HG02763 (cell line): Measurements from ENCODE around the gene LRRN2.
"Not testable (repeated sequence)": the region's sequence is repeated elsewhere in the genome, so short reads cannot be mapped to it uniquely, and the experiment has no call there.

Experiments
- ATAC-seq: cut with Tn5 transposase; IDR thresholded peaks from one replicate; pipeline ENCODE4 v1.9.1; 2021; ENCODE audit warnings: mild to moderate bottlenecking, moderate library complexity; ENCODE audit not compliant: unreplicated experiment

LRRN2 gene

DNA sequence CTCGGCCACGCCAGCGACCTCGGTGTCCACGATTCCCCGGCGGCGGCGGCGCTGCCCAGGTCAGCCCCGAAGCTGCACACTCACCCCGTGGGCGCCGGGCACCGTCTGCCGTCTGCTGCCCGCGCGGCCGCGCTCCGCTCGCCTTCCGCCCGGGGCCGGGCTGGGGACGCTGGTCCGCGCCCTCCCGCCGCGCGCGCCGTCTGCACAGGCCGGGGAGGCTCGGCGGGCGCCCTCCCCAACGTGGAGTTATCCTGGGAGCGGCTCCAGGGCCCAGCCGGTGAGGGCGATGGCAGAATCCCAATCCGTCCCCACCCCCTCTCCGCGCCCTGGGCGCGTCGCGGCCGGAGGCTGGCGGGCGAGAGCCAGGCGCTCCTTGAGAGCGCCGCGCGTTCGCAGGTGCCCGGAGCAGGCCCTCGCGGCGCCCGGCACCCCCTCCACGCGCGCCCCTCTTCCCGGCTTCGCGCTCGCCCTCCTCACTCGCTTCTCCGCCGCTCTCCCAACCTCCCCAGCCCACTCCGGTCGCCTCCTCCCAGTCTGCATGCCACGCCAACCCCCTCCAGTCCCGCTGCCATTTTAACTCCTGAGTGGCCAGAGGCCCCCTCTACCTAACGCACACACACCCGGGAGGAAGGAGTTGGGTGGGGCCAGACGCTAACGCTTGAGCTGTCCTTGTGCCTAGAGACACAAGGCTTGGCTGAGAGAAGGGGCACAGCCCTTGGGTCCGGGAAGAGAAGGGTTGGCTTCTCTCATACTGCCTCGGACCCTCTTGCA, at the start of gene LRRN2:
LRRN2 (minus strand) TSS at position 503 of the 771 bp plus-strand sequence. CDS start 65,746 bp downstream, outside the sequence.
- no peak for ATAC-seq

DNA sequence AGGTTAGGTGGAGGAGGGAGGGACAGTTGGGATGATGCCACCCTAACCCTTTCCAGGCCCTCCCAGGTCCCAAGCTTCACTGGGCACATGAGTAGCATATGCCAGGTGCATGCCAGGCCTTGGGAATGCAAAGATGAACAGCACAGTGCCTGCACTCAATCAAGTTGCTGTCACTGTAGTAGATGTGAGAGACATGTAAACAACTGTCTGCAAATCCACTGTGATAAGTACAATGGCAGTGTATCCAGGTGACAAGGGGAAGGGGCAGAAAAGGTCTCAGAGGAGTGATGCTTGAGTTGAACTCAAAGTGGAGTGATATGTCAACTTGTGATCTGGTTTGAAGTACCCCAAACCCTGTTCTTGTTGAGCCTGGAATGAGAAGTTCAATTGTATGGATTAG, 49.5 kb upstream of the LRRN2 start:
- ATAC-seq = no peak

GRCh38 chr1:204733869-204734596, 48.5 kb upstream of the LRRN2 start:
- no peak for ATAC-seq

DNA sequence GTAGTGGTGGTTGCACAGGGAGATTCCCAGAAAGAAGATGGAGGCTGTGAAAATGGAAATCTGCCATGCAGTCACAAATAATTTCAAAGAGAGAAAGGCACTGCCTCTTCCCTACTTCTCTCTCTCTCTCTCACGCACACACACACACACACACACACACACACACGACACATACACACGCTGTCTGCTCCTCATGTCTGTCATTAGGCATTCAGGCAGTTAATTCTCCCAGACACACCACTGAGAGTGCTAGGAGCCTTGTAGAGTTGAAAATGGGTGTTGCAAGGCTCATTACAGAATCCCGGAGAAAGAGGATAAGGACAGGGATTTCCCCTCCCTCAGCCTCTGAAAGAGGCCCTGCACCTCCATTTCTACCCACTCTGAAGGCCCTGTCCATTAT, 47.8 kb upstream of the LRRN2 start:
- ATAC-seq = no peak

- no peak for ATAC-seq
Observed at GRCh38 chr1:204731985-204732575, 46.5 kb upstream of the LRRN2 start.

DNA sequence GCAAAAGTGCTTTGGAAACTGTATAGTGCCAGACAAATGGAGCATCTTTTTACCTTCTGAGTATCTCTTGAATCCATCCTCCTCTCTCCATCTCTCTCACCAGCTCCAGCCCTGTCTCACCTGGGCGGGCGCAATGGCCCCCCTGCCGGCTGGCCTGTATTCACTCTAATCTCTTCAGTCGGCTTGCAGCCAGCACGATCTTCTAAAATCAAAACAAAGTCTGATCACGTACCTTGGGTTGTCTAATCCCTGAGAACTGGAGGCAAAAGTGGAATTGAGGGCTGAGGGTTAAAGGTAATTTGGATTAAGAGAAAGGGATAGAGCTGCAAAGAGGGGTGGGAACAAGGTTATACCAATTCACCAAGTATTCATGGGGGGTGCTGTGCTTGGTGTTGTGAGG, 46.0 kb upstream of the LRRN2 start:
- ATAC-seq = no peak

DNA sequence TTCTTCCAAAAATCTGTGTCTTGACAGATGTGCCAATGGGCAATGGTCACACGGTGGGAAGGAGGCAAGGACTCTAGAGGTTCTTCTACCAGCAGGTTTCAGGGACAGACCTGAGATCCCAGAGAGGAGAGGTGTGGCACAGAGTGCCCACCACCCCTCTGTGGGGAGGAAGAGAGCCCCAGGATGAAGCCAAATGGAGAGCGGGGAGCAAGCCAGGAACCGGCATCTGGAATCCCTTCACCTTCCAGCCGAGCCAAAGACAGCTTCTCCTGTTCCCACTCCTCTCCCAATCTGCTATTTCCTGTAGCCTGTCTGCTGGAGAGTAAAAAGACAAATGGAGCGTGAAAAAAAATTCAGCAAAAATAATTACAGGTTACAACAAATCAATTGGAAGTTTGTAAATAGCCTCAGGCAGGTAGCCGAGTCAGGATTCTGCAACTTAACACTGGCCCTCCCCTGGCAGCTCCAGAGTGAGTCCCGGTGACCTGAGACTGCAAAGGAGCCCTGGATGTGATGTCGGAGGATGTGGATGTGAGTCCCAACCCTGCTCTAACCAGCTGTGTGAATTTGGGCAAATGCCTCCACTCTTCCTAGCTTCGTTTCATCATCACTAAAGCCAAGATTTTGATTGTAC, 45.4 kb upstream of the LRRN2 start:
- no peak for ATAC-seq

GRCh38 chr1:204729516-204729915, 44.0 kb upstream of the LRRN2 start:
- ATAC-seq = no peak

DNA sequence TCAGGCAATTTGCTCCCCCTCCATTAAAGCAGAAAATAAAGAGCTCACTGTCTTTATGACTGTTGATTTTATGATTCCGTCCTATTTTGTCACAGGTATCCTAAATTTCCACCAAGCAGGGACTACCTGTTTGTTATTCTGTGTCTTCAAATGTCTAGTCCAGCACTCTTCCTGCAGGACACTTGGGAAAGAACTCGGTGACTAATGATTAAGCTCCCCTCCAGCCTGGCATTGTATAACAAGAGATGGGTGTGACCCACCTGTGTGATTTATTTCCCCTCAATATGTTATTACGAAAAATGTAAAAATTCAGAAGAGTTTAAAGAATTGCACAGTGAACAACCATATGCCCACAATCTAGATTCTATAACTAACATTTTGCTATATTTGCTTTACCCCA, 42.9 kb upstream of the LRRN2 start:
- no peak for ATAC-seq

DNA sequence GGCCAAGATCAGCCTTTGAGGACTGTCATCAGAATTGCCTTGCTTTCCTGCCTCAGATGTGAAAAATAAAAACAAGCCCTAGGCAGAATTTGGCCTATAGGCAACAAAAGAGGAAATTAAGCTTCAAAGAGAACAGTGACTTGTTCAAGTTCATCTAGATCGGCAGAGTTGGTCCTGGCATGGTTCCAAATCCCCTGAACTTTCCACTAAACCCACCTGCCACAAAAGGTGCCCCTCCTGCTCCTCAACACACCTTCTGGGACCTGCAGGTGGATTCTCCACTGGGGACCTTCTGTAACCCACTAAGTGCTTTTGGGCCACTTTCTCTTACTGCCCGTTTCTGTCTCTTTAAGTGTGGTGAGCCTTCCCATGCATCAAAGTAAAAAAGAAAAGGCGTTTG, 42.5 kb upstream of the LRRN2 start:
- ATAC-seq = no peak

DNA sequence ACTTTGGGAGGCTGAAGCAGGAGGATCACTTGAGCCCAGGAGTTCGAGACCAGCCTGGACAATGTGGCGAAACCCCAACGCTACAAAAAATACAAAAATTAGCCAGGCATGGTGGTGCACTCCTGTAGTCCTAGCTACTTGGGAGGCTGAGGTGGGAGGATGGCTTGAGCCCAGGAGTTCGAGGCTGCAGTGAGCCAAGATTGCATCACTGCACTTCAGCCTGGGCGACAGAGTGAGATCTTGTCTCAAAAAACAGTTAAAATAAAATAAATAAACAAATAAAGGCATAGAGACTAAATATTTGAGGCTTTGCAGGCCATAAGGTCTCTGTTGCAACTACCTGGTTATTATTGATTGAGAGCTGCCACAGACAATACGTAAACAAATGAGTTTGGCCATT, 41.9 kb upstream of the LRRN2 start:
- ATAC-seq = not testable (repeated sequence)

DNA sequence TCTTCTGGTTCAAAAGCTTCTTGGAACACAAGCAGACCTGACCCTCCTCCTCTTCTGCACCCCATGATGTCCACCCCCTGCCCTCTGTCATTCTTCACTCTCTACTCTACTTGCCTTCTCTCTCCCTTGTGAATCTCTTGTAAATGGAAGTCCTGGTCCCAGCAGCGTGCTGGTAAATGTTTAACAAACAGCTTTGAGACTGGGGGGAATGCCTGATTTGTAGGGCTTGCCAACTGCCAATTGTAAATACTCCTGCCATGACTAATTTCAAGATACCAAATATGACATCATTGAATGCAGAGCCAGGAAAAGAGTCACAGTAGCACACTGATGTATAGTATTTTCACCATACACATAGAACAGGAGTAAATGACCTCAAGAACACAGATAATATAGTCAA, 40.9 kb upstream of the LRRN2 start:
- no peak for ATAC-seq

DNA sequence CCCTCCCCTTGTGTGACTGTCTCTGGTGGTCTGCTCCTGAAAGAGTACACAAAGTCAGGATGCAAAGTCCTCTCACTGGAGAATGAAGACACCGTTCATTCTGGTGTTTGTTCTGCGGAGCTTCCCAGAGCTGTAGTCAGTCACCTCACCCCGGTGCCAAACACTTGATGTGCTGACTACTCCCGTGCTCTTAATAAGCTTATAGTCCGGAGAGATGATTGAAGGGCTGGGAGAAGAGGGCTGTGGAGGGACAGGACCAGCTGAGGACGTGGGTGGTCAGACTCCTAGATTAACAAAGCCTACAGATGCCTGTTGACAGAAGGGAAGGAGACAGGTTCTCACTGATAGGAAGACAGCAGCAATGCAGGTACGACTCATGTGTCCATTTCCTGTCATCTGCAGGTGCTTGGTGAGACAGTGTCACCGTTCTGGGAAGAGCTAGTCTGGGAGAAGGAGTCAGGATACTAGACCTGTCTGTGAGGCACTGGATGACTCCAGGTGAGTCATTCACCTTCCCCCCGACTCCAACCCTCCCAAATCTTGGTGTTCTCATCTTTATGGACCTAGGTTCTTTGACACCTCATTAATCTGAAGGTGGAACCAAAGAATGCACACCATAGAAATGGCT, 40.4 kb upstream of the LRRN2 start:
- no peak for ATAC-seq

- ATAC-seq = no peak
Observed at GRCh38 chr1:204723131-204723787, 37.7 kb upstream of the LRRN2 start.

DNA sequence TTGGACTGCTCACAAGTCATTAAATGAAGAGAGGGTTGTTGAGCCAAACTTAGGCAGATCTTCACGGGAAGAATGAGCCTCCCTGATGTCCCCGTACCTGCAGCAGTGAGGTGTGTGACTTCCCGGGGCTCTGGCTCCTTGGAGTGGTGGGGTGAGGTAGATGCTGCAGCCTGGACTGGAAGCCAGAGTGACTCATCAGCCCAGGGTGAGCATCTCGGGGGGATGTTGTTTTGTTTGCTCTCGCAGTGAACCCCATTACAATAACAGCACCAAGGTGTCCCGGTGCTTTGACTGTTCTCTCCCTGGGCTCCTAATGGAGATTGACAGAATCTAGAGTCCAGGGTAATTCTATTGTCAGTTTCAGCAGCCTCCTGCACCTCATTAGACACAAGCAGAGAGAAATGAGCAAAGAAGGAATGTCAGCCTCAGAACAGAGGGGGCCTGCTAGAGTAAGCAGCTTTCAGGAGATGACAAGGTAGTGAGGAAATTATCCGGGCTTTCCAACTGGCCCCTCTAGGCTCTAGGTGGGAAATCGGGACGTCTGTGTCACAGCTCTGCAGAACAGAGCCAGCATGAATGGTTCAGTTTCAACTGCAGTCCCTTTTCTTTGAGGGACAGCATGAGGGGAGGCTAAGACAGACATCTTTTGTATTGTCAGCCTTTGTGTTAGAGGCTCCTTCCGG, 36.0 kb upstream of the LRRN2 start:
- no peak for ATAC-seq

- no peak for ATAC-seq
Observed at GRCh38 chr1:204716660-204717059, 31.1 kb upstream of the LRRN2 start.

GRCh38 chr1:204714861-204715511, 29.4 kb upstream of the LRRN2 start:
- ATAC-seq = no peak

- ATAC-seq = no peak
Observed at GRCh38 chr1:204714194-204714860, 28.8 kb upstream of the LRRN2 start.

- no peak for ATAC-seq
Observed at GRCh38 chr1:204713541-204713940, 28.0 kb upstream of the LRRN2 start.
